HFF-Myc (cell line): ENCODE results near the gene CHN2.

Source experiments
- DNase-seq: peaks from one replicate; pipeline ENCODE4 v3.0.0-alpha.2; 2011; ENCODE audit warnings: low read depth; ENCODE audit errors: extremely low read depth
- H3K4me3 ChIP-seq: replicated peaks from 2 replicates; pipeline ENCODE4 v1.5.1; 2011; ENCODE audit warnings: low read depth, mild to moderate bottlenecking, control low read depth, low read length
- TF ChIP-seq, protein P1 (sequence below): IDR thresholded peaks from 2 replicates; pipeline ENCODE4 v1.5.1; 2012; ENCODE audit warnings: mild to moderate bottlenecking, low read depth, low read length, control low read depth; ENCODE audit errors: missing control alignments

CHN2 gene

DNA sequence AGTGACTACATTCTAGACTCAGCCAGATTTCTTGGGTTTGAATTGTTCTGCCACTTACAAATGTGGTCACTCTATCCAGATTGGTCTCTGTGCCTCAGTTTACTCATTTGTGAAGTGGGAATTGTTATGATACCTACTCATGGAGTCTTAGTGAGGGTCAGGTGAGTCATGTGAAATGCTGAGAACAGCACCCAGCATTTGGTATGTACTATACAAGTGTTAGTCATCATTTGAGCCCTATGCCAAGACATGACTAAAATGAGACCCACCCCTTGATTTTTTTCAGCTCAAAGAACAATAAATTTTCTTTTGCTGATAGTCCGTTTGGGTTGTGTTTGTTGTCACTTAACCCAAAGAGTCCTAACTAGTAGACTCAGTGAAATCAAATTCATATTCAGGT lies 92.8 kb downstream of the CHN2 start:
- TF ChIP-seq, protein P1, sequence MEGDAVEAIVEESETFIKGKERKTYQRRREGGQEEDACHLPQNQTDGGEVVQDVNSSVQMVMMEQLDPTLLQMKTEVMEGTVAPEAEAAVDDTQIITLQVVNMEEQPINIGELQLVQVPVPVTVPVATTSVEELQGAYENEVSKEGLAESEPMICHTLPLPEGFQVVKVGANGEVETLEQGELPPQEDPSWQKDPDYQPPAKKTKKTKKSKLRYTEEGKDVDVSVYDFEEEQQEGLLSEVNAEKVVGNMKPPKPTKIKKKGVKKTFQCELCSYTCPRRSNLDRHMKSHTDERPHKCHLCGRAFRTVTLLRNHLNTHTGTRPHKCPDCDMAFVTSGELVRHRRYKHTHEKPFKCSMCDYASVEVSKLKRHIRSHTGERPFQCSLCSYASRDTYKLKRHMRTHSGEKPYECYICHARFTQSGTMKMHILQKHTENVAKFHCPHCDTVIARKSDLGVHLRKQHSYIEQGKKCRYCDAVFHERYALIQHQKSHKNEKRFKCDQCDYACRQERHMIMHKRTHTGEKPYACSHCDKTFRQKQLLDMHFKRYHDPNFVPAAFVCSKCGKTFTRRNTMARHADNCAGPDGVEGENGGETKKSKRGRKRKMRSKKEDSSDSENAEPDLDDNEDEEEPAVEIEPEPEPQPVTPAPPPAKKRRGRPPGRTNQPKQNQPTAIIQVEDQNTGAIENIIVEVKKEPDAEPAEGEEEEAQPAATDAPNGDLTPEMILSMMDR, result no peak
- no peak overlapping the region for H3K4me3 ChIP-seq
- DNase-seq, result no peak

DNA sequence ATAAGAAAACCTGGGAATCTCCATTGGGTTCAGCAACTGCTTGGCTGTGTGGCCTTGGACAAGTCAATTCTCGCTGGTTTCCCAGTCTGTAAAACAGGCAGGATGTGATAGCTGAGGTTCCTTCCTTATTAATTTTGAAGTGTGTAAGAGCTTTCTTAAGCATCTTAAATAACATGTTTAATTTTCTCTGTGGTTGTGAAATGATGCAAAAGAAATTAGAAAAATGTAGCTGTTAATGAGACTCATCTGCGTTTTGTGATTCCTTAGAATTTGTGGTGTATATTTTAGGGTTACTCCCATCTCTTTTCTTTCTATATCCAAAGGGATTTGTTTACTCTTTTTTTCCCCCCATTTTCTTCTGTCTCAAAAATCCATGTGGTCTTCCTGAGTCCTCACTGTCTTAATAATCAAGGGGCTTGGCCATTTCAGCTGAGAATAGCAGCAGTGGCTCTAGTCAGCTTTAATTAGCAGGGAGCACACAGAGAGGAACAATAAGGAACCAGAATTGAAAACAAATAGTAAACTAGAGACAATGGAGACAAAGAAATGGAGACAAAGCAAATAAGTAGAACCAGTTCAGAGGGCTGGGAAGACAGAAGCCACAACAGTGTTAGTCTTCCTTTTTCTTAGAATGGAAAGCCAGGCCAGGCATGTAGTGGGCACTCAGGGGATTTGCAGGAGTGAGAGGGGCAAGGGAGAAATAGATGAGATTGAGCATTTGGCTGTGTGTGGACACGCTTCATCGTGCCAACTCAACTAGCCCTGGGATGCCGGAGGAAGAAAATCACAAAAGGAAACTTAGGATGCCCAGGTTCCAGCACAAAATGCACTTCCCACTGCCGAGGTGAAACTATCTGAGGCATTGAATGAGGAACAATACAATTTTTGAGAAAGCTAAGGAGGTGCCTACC lies 93.9 kb downstream of the CHN2 start:
- no peak overlapping the region for H3K4me3 ChIP-seq
- DNase-seq, result no peak
- TF ChIP-seq, protein P1, result no peak

DNA sequence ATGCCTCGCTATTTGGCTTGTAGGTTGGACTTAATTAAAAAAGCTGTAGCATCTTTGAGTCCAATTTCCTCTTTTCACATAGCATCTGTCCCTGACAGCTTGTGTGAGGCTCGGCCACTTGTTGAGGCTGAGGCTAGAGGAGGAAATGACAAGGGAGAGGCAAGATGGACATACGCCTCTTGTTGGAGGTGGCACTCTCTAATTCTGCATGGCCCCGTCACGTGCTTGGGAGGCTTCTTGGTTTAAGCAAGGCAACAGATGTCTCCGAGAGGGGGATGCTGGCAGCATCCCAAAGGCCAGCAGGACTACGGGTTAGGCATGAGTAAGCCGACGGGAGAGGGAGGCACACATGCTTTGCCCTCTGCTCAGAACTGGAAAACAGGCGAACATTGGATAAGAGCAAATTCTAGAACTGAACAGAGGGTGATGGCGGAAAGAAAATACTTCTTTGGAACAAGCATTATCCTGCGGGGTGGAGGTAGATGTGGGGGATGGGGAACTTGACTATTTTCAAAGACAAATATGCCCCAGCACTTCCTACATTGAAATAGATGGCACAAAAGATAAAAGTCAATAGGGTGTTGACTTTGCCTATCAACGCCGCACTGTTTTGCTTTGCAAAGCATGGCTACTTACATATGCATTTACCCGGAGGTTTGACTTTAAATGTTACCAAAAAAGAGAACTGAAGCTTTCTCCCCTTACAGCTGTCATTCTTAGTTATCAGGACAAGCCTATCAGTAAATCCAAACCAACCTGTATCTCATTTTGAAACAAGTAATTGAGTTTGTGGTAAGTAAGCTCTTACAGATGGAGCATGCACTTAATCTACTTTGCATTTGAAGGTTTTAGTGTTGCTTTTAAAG lies 94.8 kb downstream of the CHN2 start:
- TF ChIP-seq, protein P1, result no peak
- peak; percentile 52 for DNase-seq

DNA sequence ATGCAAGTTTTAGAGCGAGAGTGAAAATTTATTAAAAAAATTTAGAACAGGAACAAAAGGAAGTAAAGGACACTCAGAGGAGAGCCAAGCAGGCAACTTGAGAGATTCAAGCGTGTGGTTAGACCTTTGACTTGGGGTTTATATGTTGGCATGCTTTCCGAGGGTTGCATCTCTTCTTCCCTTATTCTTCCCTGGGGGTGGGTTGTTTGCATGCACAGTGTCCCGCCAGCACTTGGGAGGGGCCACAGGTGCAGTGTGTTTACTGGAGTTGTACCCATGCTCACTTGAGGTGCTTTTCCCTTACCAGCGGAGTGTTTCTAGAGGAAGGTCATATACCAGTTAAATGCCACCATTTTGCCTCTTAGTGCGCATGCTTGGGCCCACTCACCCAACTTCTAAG lies 96.3 kb downstream of the CHN2 start:
- TF ChIP-seq, protein P1, result no peak
- DNase-seq, result no peak
- no peak overlapping the region for H3K4me3 ChIP-seq

More for the DNA sequence above, 94.8 kb downstream of the CHN2 start:
- H3K4me3 ChIP-seq, result no peak overlapping the region

DNA sequence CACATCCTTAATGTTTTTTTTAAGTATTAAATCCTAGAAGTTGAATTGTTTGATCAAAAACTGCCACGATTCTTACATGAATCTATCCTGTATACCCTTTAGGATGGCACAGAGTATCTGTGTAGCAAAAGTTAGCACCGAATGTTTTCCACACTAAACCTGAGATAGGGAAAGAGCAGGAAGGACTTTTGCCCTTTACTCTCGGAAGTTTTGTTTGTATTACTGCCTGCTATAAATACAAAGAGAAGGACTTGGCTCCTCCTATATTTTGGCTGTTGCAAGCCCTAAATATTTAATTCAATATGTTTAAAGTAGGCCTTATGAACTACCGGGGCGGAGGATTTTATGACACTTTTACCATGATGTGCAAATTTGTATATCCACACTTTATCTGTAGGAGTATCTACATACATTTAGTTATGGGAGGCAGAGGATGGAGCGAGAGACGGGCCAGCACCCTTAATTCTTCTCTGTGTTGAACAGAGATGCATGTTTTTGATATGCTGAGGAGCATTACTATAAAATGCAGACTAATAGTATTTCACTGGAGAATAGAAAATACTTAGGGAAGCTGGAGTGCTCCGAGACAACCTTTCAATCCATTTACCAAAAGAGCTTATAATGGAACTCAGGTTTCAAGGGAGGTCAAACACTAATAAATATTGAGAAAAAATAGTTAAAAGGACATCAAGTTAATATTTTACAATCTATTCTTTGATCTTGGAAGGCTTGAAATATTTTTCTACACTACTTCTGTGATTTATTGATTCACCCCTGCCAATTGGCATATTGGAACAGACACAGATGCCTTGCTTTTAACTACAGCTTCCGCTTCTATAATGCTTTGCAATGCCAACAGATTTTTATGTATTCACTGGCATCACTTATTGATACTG lies 97.4 kb downstream of the CHN2 start:
- DNase-seq, result no peak
- TF ChIP-seq, protein P1, result no peak
- H3K4me3 ChIP-seq, result no peak overlapping the region
